Measurements from ENCODE around the gene MTFR1L. TPM values are rescaled to one million over a fixed set of nuclear protein-coding genes. Genes with fewer than 3 reads are reported as not detected.

Gene MTFR1L
- total RNA-seq, 1 donor from 2014 or later, result 74.3 TPM

DNA sequence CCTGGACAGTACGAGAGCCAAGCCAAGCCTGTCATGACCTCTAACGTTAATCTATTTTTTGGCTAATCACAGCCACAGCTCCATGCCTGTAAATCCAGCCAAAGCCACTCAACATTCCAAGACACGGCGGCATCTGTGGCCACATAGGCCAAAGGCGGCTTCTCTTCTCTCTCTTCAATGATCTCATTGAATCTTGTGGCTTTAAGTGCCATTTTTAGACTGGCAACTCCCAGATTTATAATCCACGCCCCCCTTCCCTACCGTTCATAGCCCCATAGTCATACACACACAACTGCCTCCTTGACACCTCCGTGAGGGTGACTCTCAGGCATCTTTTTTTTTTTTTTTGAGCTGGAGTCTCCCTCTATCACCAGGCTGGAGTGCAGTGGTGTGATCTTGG lies 25.4 kb upstream of the MTFR1L start:
- no peak for DNase-seq (ENCODE audit: low spot score in 2 of 2, unreplicated experiment in 2 of 2)
- Mint-ChIP-seq H3K9me3 (no peaks in the 10 kb centered on the region), H3K27me3 (ENCODE audit: low read depth) (peaks cover 20% of the 10 kb centered on the region), H3K4me3 (no peak overlapping the region), H3K27ac (no peak overlapping the region), H3K4me1 (peaks cover 11% of the 10 kb centered on the region), H3K36me3 (no peaks in the 10 kb centered on the region)
- TF ChIP-seq, protein P1, sequence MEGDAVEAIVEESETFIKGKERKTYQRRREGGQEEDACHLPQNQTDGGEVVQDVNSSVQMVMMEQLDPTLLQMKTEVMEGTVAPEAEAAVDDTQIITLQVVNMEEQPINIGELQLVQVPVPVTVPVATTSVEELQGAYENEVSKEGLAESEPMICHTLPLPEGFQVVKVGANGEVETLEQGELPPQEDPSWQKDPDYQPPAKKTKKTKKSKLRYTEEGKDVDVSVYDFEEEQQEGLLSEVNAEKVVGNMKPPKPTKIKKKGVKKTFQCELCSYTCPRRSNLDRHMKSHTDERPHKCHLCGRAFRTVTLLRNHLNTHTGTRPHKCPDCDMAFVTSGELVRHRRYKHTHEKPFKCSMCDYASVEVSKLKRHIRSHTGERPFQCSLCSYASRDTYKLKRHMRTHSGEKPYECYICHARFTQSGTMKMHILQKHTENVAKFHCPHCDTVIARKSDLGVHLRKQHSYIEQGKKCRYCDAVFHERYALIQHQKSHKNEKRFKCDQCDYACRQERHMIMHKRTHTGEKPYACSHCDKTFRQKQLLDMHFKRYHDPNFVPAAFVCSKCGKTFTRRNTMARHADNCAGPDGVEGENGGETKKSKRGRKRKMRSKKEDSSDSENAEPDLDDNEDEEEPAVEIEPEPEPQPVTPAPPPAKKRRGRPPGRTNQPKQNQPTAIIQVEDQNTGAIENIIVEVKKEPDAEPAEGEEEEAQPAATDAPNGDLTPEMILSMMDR (IDR thresholded peaks at IDR 0.05; ENCODE audit: unreplicated experiment), result no peak

DNA sequence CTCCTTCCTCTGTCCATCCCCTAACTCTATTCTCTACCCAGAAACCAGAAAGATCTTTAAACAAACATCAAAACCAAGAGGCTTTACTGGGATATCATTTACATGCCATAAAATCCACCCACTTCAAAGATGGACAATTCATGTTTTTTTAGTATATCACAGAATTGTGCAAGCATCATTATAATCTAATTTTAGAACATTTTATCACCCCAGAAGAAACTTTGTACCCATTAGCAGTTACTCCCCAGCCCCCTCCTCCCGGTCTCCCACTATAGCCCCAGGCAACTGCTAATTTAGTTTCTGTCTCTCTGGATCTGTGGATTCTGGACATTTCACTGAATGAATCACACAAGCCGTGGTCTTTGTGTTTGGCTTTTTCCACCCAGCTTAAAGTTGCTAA lies 24.5 kb upstream of the MTFR1L start:
- H3K4me3 Mint-ChIP-seq, result no peak overlapping the region
- TF ChIP-seq, protein P1 (IDR thresholded peaks at IDR 0.05; ENCODE audit: unreplicated experiment), result no peak
- peaks cover 17% of the 10 kb centered on the region for H3K27me3 Mint-ChIP-seq (ENCODE audit: low read depth)
- no peaks in the 10 kb centered on the region for H3K36me3 Mint-ChIP-seq
- peaks cover 16% of the 10 kb centered on the region for H3K4me1 Mint-ChIP-seq
- no peak overlapping the region for H3K27ac Mint-ChIP-seq
- H3K9me3 Mint-ChIP-seq, result no peaks in the 10 kb centered on the region
- DNase-seq (ENCODE audit: low spot score in 2 of 2, unreplicated experiment in 2 of 2), result no peak

DNA sequence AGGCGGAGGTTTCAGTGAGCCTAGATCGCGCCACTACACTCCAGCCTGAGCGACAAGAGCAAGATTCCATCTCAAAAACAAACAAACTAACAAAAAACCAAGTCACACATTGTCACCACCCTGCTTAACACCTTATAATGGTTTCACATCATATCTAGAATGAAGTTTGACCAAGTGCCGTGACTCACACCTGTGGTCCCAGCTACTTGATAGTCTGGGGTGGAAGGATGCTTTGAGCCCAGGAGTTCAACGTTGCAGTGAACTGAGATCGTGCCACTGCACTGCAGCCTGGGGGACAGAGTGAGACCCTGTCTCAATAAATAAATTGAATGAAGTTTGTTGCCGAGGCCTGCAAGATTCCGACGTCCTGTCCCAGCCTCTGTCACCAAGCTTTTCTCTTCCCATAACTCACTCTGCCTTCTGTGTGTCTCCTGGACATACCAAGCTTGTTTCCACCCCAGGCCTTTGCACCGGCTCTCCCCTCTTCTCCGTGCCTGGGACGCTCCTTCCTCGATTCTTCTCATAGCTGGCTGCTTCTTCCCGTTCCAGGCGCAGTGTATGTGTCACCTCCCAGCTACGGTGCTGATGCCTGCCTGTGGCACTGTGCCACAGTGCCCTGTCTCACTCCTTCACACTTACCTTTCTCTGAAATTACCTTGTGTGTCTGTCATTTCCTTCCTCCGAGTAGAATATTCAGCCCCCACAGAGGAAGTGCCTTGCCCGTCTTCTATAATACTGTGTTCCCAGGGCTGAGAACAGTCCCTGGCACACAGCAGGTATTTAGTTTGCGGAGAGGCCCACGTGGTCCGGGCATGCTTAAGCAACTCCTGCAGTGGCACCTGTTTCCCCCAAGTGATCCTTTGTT lies 23.6 kb upstream of the MTFR1L start:
- TF ChIP-seq, protein P1 (IDR thresholded peaks at IDR 0.05; ENCODE audit: unreplicated experiment), result no peak
- DNase-seq (ENCODE audit: low spot score in 2 of 2, unreplicated experiment in 2 of 2), result no peak
- Mint-ChIP-seq H3K27me3 (ENCODE audit: low read depth) (peaks cover 14% of the 10 kb centered on the region), H3K4me1 (peaks cover 21% of the 10 kb centered on the region), H3K9me3 (no peaks in the 10 kb centered on the region), H3K27ac (no peak overlapping the region), H3K36me3 (no peaks in the 10 kb centered on the region), H3K4me3 (no peak overlapping the region)

DNA sequence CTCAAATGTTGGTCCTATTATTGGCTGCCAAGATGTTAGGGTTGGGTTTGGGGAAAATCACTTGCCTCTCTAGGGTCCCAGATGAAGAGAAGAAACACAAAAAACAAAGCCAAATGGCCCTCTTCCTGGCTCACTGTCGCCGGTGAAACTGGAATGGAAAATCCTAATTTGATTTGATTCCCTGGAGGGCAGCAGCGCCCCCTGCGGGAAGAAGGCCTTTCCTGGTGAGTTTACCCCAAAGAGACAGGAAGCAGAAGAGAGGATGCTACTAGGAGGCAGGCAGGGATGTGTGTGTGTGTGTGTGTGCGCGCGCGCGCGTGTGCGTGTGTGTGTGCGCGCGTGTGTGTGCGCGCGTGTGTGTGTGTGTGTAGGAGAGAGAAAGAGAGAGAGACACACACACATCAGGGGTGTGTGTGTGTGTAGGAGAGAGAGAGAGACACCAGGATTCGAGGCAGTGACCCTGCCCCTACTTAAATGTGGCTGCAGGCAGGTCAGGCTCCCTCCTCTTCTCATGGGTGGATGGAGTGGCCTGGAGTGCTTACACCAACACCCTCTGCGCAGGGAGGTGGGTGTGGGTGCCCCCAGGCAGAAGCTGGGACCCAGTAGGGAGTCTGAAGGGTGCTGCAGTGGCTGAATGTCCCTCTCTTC lies 22.8 kb upstream of the MTFR1L start:
- Mint-ChIP-seq H3K27me3 (ENCODE audit: low read depth) (peaks cover 11% of the 10 kb centered on the region), H3K36me3 (no peaks in the 10 kb centered on the region), H3K9me3 (no peaks in the 10 kb centered on the region), H3K4me3 (no peak overlapping the region), H3K27ac (no peak overlapping the region), H3K4me1 (peaks cover 21% of the 10 kb centered on the region)
- TF ChIP-seq, protein P1 (IDR thresholded peaks at IDR 0.05; ENCODE audit: unreplicated experiment), result peak; percentile 70
- peak; percentile 72 to 90 for DNase-seq (ENCODE audit: low spot score in 2 of 2, unreplicated experiment in 2 of 2)

DNA sequence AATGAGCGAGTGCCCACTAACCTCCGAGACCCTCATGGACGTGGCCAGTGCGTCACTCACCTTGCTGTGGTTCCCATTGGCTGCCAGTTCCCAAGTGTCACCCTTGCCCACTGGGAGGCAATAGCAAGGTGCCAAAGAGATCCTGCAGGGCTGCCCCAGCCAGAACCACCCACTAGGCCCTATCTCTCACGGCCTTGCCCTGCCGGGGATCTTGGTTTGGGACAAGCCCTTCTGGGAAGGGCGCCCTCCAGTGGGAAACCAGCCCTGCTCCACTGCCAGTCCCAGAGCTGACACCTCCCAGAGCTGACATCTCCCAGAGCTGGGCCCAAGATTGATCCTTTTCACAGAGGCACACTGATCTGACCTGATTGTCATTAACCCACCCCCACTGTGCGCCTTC lies 21.8 kb upstream of the MTFR1L start:
- Mint-ChIP-seq H3K4me1 (peaks cover 23% of the 10 kb centered on the region), H3K36me3 (no peaks in the 10 kb centered on the region), H3K27me3 (ENCODE audit: low read depth) (peaks cover 8% of the 10 kb centered on the region), H3K27ac (no peak overlapping the region), H3K4me3 (no peak overlapping the region), H3K9me3 (no peaks in the 10 kb centered on the region)
- TF ChIP-seq, protein P1 (IDR thresholded peaks at IDR 0.05; ENCODE audit: unreplicated experiment), result peak; percentile 15
- DNase-seq (ENCODE audit: low spot score in 2 of 2, unreplicated experiment in 2 of 2), result no peak
